ENCODE measurements around the gene SLC25A41. TPM values are rescaled to one million over a fixed set of nuclear protein-coding genes. Genes with fewer than 3 reads are reported as not detected.

SLC25A41 gene
- total and polyA plus RNA-seq, 9 of the 15 experiments (the other 6 are each of a cell fraction or from before 2014, with no cell fraction given) = 0.08 to 4.2 (median 1.6) TPM

DNA sequence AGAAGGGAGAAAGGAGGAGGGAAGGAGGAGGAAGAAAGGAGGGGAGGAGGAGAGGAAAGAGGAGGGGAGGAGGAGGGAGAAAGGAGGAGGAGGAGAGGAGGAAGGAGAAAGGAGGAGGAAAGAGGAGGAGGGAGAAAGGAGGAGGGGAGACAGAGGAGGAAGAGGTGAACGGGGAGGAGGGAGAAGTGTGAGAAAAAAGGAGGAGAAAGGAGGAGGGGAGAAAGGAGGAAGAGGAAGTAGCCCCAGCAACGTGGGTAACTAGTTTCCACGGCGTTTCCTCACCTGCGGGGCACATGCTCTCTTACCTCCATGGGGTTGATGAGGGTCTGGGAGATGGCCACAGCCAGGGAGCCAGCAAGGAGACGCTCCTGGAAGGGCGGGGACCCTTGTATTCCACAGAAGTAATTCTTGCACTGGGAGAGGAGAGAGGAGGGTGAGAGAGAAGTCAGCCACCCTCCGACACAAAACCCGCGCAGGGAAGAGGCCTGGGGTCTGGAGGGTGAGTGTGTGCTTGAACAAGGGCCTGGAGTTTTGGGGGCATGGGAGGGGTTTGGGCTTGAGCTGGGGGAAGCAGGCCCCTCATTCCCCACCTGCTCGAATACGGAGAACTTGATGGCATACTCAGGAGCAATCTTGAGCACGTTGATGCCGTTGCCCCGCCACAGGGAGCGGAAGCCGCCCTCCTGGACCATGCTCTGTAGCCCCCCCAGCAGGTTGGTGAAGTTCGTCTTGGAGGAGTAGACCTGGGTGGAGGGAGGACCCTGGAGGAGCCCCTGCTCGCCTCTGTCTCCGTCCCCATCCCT is 3.9 kb downstream of the SLC25A41 start (continued):
- TF ChIP-seq, protein P1, sequence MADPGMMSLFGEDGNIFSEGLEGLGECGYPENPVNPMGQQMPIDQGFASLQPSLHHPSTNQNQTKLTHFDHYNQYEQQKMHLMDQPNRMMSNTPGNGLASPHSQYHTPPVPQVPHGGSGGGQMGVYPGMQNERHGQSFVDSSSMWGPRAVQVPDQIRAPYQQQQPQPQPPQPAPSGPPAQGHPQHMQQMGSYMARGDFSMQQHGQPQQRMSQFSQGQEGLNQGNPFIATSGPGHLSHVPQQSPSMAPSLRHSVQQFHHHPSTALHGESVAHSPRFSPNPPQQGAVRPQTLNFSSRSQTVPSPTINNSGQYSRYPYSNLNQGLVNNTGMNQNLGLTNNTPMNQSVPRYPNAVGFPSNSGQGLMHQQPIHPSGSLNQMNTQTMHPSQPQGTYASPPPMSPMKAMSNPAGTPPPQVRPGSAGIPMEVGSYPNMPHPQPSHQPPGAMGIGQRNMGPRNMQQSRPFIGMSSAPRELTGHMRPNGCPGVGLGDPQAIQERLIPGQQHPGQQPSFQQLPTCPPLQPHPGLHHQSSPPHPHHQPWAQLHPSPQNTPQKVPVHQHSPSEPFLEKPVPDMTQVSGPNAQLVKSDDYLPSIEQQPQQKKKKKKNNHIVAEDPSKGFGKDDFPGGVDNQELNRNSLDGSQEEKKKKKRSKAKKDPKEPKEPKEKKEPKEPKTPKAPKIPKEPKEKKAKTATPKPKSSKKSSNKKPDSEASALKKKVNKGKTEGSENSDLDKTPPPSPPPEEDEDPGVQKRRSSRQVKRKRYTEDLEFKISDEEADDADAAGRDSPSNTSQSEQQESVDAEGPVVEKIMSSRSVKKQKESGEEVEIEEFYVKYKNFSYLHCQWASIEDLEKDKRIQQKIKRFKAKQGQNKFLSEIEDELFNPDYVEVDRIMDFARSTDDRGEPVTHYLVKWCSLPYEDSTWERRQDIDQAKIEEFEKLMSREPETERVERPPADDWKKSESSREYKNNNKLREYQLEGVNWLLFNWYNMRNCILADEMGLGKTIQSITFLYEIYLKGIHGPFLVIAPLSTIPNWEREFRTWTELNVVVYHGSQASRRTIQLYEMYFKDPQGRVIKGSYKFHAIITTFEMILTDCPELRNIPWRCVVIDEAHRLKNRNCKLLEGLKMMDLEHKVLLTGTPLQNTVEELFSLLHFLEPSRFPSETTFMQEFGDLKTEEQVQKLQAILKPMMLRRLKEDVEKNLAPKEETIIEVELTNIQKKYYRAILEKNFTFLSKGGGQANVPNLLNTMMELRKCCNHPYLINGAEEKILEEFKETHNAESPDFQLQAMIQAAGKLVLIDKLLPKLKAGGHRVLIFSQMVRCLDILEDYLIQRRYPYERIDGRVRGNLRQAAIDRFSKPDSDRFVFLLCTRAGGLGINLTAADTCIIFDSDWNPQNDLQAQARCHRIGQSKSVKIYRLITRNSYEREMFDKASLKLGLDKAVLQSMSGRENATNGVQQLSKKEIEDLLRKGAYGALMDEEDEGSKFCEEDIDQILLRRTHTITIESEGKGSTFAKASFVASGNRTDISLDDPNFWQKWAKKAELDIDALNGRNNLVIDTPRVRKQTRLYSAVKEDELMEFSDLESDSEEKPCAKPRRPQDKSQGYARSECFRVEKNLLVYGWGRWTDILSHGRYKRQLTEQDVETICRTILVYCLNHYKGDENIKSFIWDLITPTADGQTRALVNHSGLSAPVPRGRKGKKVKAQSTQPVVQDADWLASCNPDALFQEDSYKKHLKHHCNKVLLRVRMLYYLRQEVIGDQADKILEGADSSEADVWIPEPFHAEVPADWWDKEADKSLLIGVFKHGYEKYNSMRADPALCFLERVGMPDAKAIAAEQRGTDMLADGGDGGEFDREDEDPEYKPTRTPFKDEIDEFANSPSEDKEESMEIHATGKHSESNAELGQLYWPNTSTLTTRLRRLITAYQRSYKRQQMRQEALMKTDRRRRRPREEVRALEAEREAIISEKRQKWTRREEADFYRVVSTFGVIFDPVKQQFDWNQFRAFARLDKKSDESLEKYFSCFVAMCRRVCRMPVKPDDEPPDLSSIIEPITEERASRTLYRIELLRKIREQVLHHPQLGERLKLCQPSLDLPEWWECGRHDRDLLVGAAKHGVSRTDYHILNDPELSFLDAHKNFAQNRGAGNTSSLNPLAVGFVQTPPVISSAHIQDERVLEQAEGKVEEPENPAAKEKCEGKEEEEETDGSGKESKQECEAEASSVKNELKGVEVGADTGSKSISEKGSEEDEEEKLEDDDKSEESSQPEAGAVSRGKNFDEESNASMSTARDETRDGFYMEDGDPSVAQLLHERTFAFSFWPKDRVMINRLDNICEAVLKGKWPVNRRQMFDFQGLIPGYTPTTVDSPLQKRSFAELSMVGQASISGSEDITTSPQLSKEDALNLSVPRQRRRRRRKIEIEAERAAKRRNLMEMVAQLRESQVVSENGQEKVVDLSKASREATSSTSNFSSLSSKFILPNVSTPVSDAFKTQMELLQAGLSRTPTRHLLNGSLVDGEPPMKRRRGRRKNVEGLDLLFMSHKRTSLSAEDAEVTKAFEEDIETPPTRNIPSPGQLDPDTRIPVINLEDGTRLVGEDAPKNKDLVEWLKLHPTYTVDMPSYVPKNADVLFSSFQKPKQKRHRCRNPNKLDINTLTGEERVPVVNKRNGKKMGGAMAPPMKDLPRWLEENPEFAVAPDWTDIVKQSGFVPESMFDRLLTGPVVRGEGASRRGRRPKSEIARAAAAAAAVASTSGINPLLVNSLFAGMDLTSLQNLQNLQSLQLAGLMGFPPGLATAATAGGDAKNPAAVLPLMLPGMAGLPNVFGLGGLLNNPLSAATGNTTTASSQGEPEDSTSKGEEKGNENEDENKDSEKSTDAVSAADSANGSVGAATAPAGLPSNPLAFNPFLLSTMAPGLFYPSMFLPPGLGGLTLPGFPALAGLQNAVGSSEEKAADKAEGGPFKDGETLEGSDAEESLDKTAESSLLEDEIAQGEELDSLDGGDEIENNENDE (IDR thresholded peaks at IDR 0.05; ENCODE audit: low read depth, low read length) = no peak
- TF ChIP-seq ZNF263 (CRISPR knock-in tag; IDR thresholded peaks at IDR 0.05; ENCODE audit: borderline replicate concordance) (peak; percentile 99), ZNF165 (CRISPR knock-in tag; IDR thresholded peaks at IDR 0.05; ENCODE audit: borderline replicate concordance) (no peak), SUPT5H (IDR thresholded peaks at IDR 0.05) (peak; percentile 38), RBFOX2 (IDR thresholded peaks at IDR 0.05; ENCODE audit: low read depth, low read length) (peak; percentile 62), RBBP5 (IDR thresholded peaks at IDR 0.05; ENCODE audit: borderline replicate concordance, insufficient read depth, low read length, poor library complexity, severe bottlenecking) (peak; percentile 35), ELF2 (CRISPR knock-in tag; IDR thresholded peaks at IDR 0.05) (no peak), PCBP1 (IDR thresholded peaks at IDR 0.05; ENCODE audit: low read depth, low read length, poor library complexity, severe bottlenecking) (peak; percentile 83), CC2D1A (IDR thresholded peaks at IDR 0.05) (peak; percentile 56; the same call in 1 of the 2 replicates), SMAD4 (CRISPR knock-in tag; conservative IDR thresholded peaks at IDR 0.05) (no peak), ZNF707 (CRISPR knock-in tag; conservative IDR thresholded peaks at IDR 0.05) (no peak), ARID1B (IDR thresholded peaks at IDR 0.05) (peak; percentile 43), BCOR (IDR thresholded peaks at IDR 0.05) (no peak), ARID2 (IDR thresholded peaks at IDR 0.05) (0 out of 2 replicates have a peak, but pooled peaks have one; percentile 11), CHD2 (IDR thresholded peaks at IDR 0.05; ENCODE audit: low read depth, low read length) (no peak)
- TF ChIP-seq, protein P2, sequence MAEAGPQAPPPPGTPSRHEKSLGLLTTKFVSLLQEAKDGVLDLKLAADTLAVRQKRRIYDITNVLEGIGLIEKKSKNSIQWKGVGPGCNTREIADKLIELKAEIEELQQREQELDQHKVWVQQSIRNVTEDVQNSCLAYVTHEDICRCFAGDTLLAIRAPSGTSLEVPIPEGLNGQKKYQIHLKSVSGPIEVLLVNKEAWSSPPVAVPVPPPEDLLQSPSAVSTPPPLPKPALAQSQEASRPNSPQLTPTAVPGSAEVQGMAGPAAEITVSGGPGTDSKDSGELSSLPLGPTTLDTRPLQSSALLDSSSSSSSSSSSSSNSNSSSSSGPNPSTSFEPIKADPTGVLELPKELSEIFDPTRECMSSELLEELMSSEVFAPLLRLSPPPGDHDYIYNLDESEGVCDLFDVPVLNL (CRISPR knock-in tag; IDR thresholded peaks at IDR 0.05; ENCODE audit: low read depth) = 0 out of 2 replicates have a peak, but pooled peaks have one; percentile 45
